Bronchial epithelial cell (primary cell): ENCODE measurements around the gene PDE6C. TPM values are rescaled to one million over a fixed set of nuclear protein-coding genes. Genes with fewer than 3 reads are reported as not detected.

Experiments used
- DNase-seq: peaks from one replicate; pipeline ENCODE4 v3.0.0-alpha.2; 2010; ENCODE audit warnings: low read depth
- FAIRE-seq: peaks from 2 replicates; lab custom pipeline; 2011; peaks lifted over from hg19 to GRCh38; lab: Jason Lieb, UNC
- H3K27me3 ChIP-seq: 2 replicates; pipeline ENCODE4 v1.5.1; 2011; ENCODE audit warnings: low read length; ENCODE audit not compliant: control insufficient read depth, insufficient read depth
- H3K36me3 ChIP-seq: 2 replicates; pipeline ENCODE4 v1.5.1; 2011; ENCODE audit warnings: low read length; ENCODE audit not compliant: control insufficient read depth, insufficient read depth
- H3K4me3 ChIP-seq: 2 replicates; pipeline ENCODE4 v1.5.1; 2011; ENCODE audit warnings: mild to moderate bottlenecking, low read depth, low read length, control low read depth
- total RNA-seq: library from RNA; depleted of rRNA; stranded (reverse); fragments of >200 nt; gene quantifications from 2 replicates; pipeline ENCODE4 v1.2.1, GENCODE V29; 2014
- TF ChIP-seq, protein P1 (sequence below): IDR thresholded peaks from 2 replicates; pipeline ENCODE4 v1.5.1; 2011; ENCODE audit warnings: mild to moderate bottlenecking, moderate library complexity, low read length, control low read depth, inconsistent platforms; ENCODE audit not compliant: insufficient read depth, severe bottlenecking

The PDE6C gene
- total RNA-seq, 1 donor from 2014 or later = not detected

DNA sequence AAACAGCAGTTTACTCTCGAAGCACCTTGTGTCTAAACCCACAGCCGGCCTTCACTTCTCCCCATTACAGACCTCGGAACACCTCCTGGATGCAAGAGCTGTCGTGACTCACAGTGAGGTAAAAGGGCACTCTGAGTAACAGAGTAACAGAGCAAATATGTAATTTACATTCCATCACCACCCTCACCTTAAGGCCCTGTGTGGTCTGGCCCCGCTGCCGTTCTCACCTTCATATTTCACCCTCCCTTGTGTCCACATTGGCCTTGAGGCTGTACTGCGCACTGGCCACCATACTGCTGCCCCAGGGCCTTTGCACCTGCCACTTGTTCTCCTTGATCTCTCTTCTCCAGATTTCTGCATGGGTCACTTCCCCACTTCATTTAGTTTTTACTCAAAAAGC is 33.2 kb upstream of the PDE6C start:
- H3K27me3 ChIP-seq = no peaks in the 10 kb centered on the region
- H3K4me3 ChIP-seq = no peak overlapping the region
- FAIRE-seq = peak; percentile 64
- H3K36me3 ChIP-seq = no peaks in the 10 kb centered on the region
- DNase-seq = peak; percentile 90
- TF ChIP-seq, protein P1, sequence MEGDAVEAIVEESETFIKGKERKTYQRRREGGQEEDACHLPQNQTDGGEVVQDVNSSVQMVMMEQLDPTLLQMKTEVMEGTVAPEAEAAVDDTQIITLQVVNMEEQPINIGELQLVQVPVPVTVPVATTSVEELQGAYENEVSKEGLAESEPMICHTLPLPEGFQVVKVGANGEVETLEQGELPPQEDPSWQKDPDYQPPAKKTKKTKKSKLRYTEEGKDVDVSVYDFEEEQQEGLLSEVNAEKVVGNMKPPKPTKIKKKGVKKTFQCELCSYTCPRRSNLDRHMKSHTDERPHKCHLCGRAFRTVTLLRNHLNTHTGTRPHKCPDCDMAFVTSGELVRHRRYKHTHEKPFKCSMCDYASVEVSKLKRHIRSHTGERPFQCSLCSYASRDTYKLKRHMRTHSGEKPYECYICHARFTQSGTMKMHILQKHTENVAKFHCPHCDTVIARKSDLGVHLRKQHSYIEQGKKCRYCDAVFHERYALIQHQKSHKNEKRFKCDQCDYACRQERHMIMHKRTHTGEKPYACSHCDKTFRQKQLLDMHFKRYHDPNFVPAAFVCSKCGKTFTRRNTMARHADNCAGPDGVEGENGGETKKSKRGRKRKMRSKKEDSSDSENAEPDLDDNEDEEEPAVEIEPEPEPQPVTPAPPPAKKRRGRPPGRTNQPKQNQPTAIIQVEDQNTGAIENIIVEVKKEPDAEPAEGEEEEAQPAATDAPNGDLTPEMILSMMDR = no peak

DNA sequence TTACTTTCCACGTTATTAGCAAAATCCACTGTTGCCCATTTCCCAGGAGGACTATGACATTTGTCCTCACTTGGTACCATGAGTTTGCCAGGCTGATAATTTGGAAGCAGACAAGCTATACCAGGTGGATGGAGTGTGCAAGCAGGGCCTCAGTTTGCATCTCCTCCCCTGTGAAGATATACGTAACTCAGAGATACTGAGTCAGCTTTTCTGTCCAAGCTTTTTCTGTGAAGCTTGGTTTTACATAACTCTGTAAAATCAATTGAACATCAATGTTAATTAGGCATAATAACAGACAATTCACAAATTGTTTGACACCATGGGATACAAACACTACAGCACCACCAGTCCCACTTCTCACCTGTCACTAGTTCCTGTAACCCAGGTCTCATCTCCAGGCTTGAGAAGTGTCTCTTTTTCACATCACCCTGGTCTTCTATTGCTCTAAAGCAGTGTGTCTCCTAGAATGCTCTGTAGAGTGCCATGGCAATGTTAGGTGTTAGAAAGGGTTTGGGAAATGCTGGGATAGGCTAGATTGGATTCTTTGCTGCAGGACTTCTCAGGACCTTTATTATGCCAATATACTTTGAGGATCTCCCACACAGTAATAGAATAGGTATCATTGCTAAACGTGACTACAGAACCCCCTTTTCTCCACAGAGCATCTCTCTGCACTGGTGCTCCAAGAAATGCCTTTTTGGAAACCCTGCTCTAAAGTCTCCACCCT is 32.2 kb upstream of the PDE6C start:
- H3K36me3 ChIP-seq = no peaks in the 10 kb centered on the region
- TF ChIP-seq, protein P1 = no peak
- no peaks in the 10 kb centered on the region for H3K27me3 ChIP-seq
- no peak overlapping the region for H3K4me3 ChIP-seq
- DNase-seq (no peak), FAIRE-seq (no peak)

- TF ChIP-seq, protein P1 = no peak
- DNase-seq = no peak
Observed at GRCh38 chr10:93580828-93581227, 31.5 kb upstream of the PDE6C start.

DNA sequence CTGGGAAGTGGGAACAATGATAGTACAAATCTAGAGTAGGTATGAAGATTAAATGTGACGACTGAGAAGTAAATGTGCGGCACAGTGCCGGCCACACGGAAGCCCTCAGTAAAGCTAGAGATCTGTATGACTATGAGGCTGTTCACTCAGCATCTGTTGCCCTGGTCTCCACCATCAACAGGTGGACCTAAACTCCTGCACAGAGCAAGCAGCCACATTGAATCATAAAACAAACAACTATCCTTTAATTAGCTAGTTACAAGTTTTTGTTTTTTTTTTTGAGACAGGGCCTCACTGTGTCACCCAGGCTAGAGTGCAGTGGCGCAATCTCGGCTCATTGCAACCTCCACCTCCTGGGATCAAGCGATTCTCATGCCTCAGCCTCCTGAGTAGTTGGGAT is 27.9 kb upstream of the PDE6C start:
- no peak overlapping the region for H3K4me3 ChIP-seq
- no peak for DNase-seq
- TF ChIP-seq, protein P1 = no peak
- no peak for FAIRE-seq
- H3K27me3 ChIP-seq = peaks cover 2% of the 10 kb centered on the region
- no peaks in the 10 kb centered on the region for H3K36me3 ChIP-seq

More at GRCh38 chr10:93580828-93581227, 31.5 kb upstream of the PDE6C start:
- Histone ChIP-seq H3K36me3 (no peaks in the 10 kb centered on the region), H3K27me3 (no peaks in the 10 kb centered on the region), H3K4me3 (no peak overlapping the region)
- FAIRE-seq = no peak

- TF ChIP-seq, protein P1 = no peak
Observed at GRCh38 chr10:93589648-93590562, 22.4 kb upstream of the PDE6C start.

More at GRCh38 chr10:93589648-93590562, 22.4 kb upstream of the PDE6C start:
- DNase-seq (no peak), FAIRE-seq (no peak)
- no peaks in the 10 kb centered on the region for H3K36me3 ChIP-seq
- no peak overlapping the region for H3K4me3 ChIP-seq
- peaks cover 3% of the 10 kb centered on the region for H3K27me3 ChIP-seq
